Osteoblast (primary cell): ENCODE results near the gene OR5K3. TPM values are rescaled to one million over a fixed set of nuclear protein-coding genes. Genes with fewer than 3 reads are reported as not detected.

Source experiments
- DNase-seq: peaks from one replicate; pipeline ENCODE4 v3.0.0; 2011; ENCODE audit warnings: low spot score, mixed read lengths; ENCODE audit not compliant: insufficient read length; ENCODE audit errors: missing footprints
- H2AFZ ChIP-seq: 2 replicates; pipeline ENCODE4 v1.6.0; 2011; ENCODE audit warnings: mild to moderate bottlenecking, low read length
- H3K27ac ChIP-seq: 2 replicates; pipeline ENCODE4 v1.5.1; 2011; ENCODE audit warnings: mild to moderate bottlenecking, low read depth, low read length, moderate library complexity
- H3K27me3 ChIP-seq: 2 replicates; pipeline ENCODE4 v1.6.0; 2012; ENCODE audit warnings: mild to moderate bottlenecking, control low read depth, inconsistent platforms, low read length, moderate library complexity; ENCODE audit not compliant: insufficient read depth
- H3K36me3 ChIP-seq: 2 replicates; pipeline ENCODE4 v1.5.1; 2011; ENCODE audit warnings: mild to moderate bottlenecking, low read length, control low read depth, moderate library complexity; ENCODE audit not compliant: insufficient read depth
- H3K4me1 ChIP-seq: 2 replicates; pipeline ENCODE4 v1.5.1; 2011; ENCODE audit warnings: mild to moderate bottlenecking, low read length, control low read depth, moderate library complexity; ENCODE audit not compliant: insufficient read depth
- H3K4me2 ChIP-seq: 2 replicates; pipeline ENCODE4 v1.6.0; 2011; ENCODE audit warnings: mild to moderate bottlenecking, low read length; ENCODE audit not compliant: insufficient read depth
- H3K4me3 ChIP-seq: fragments of 200-600 bp; sonication (generic); 3 replicates; pipeline ENCODE4 v1.5.1; 2012; ENCODE audit warnings: mild to moderate bottlenecking, low read length, inconsistent platforms; ENCODE audit not compliant: insufficient read depth
- H3K79me2 ChIP-seq: 2 replicates; pipeline ENCODE4 v1.6.0; 2012; ENCODE audit warnings: mild to moderate bottlenecking, low read length, control low read depth, inconsistent platforms; ENCODE audit not compliant: insufficient read depth
- H3K9me3 ChIP-seq: 2 replicates; pipeline ENCODE4 v1.5.1; 2011; ENCODE audit warnings: low read depth, low read length, control low read depth
- H4K20me1 ChIP-seq: 2 replicates; pipeline ENCODE4 v1.6.0; 2012; ENCODE audit warnings: mild to moderate bottlenecking, low read length, control low read depth; ENCODE audit not compliant: insufficient read depth
- total RNA-seq: library from RNA; depleted of rRNA; stranded (reverse); fragments of >200 nt; gene quantifications from 2 replicates; pipeline ENCODE4 v1.2.3, GENCODE V29; 2012
- TF ChIP-seq, protein P1 (sequence below): IDR thresholded peaks from 2 replicates; pipeline ENCODE4 v1.5.1; 2011; ENCODE audit warnings: mild to moderate bottlenecking, low read depth, low read length, moderate library complexity; ENCODE audit errors: extremely low read depth

Gene OR5K3
- total RNA-seq, 1 donor, result not detected

DNA sequence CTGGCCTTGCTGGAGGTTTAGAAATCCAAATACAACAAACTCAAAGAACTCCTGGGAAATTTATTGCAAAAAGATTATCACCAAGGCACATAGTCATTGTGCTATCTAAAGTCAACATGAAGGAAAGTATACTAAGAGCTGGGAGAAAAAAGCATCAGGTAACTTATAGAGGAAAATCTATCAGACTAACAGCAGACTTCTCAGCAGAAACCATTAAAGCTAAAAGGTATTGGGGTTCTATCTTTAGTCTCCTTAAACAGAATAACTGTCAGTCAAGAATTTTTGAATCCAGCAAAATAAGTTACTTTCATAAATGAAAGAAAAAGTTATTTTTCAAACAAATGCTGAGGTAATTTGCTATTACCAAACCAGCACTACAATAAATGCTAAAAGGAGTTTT, 8.0 kb downstream of the OR5K3 start:
- Histone ChIP-seq H3K4me2 (no peak overlapping the region), H3K79me2 (no peaks in the 10 kb centered on the region), H3K36me3 (no peaks in the 10 kb centered on the region), H3K4me1 (no peaks in the 10 kb centered on the region), H3K27me3 (no peaks in the 10 kb centered on the region), H3K9me3 (peaks cover 3% of the 10 kb centered on the region), H4K20me1 (no peaks in the 10 kb centered on the region), H2AFZ (no peak overlapping the region), H3K27ac (no peak overlapping the region), H3K4me3 (no peak overlapping the region)
- TF ChIP-seq, protein P1, sequence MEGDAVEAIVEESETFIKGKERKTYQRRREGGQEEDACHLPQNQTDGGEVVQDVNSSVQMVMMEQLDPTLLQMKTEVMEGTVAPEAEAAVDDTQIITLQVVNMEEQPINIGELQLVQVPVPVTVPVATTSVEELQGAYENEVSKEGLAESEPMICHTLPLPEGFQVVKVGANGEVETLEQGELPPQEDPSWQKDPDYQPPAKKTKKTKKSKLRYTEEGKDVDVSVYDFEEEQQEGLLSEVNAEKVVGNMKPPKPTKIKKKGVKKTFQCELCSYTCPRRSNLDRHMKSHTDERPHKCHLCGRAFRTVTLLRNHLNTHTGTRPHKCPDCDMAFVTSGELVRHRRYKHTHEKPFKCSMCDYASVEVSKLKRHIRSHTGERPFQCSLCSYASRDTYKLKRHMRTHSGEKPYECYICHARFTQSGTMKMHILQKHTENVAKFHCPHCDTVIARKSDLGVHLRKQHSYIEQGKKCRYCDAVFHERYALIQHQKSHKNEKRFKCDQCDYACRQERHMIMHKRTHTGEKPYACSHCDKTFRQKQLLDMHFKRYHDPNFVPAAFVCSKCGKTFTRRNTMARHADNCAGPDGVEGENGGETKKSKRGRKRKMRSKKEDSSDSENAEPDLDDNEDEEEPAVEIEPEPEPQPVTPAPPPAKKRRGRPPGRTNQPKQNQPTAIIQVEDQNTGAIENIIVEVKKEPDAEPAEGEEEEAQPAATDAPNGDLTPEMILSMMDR, result no peak
- DNase-seq, result no peak

DNA sequence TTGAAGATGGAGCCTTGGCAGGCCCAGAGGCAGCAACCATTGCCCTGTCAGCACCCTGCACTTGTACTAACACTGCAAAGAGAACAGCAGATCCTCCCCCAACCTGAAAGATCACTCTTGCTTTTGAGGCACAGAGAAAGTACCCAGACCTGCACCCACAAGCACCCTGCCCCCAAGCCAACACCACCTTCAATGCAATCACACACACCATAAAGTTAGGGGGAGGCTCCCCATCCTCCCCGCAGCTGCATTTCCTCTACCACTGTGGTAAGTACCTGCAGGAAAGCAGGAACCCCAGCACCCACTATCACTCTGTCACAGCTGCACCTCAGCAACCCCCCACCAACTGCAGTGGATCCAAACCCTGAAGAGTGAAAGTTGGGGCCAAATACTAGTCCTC, 12.0 kb downstream of the OR5K3 start:
- Histone ChIP-seq H3K4me1 (no peaks in the 10 kb centered on the region), H3K9me3 (peaks cover 3% of the 10 kb centered on the region), H3K4me2 (no peak overlapping the region), H3K36me3 (no peaks in the 10 kb centered on the region), H3K27ac (no peak overlapping the region), H3K4me3 (no peak overlapping the region), H3K27me3 (no peaks in the 10 kb centered on the region), H3K79me2 (no peaks in the 10 kb centered on the region), H2AFZ (no peak overlapping the region), H4K20me1 (no peaks in the 10 kb centered on the region)
- TF ChIP-seq, protein P1, result no peak
- no peak for DNase-seq

DNA sequence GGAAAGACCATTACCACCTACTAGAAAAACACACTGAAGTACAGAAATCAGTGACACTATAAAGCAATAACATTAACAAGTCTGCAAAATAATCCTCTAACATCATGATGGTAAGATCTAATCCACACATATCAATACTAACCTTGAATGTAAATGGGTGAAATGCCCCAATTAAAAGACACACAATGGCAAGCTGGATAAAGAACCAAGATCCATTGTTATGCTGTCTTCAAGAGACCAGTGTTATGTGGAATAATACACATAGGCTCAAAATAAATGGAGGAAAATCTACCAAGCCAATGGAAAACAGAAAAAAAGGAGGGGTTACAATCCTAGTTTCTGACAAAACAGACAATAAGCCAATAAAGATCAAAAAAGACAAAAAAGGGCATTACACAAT, 13.5 kb downstream of the OR5K3 start:
- DNase-seq, result no peak
- no peaks in the 10 kb centered on the region for H3K27me3 ChIP-seq
- TF ChIP-seq, protein P1, result no peak
- no peaks in the 10 kb centered on the region for H3K36me3 ChIP-seq
- no peak overlapping the region for H3K27ac ChIP-seq
- no peaks in the 10 kb centered on the region for H3K4me1 ChIP-seq
- no peaks in the 10 kb centered on the region for H4K20me1 ChIP-seq
- no peaks in the 10 kb centered on the region for H3K79me2 ChIP-seq
- H3K4me3 ChIP-seq, result no peak overlapping the region
- H3K4me2 ChIP-seq, result no peak overlapping the region
- no peak overlapping the region for H2AFZ ChIP-seq
- no peaks in the 10 kb centered on the region for H3K9me3 ChIP-seq

DNA sequence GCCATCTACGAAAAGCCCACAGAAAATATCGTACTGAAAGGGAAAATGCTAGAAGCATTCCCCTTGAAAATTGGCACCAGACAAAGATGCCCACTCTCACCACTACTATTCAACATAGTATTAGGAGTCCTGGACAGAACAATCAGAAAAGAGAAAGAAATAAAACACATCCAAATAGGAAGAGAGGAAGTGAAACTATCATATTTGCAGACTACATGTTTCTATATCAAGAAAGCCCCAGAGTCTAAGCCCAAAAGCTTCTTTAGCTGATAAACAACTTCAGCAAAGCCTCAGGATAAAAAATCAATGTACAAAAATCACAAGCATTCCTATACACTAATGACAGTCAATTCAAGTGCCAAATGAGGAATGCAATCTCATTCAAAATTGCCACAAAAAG, 15.6 kb downstream of the OR5K3 start:
- Histone ChIP-seq H4K20me1 (no peaks in the 10 kb centered on the region), H3K4me3 (no peak overlapping the region), H3K36me3 (no peaks in the 10 kb centered on the region), H3K9me3 (no peaks in the 10 kb centered on the region), H3K27me3 (no peaks in the 10 kb centered on the region), H3K79me2 (no peaks in the 10 kb centered on the region), H3K27ac (no peak overlapping the region), H3K4me1 (no peaks in the 10 kb centered on the region), H2AFZ (no peak overlapping the region), H3K4me2 (no peak overlapping the region)
- no peak for DNase-seq
- TF ChIP-seq, protein P1, result no peak
